Measurements from ENCODE around the gene SLCO1B1.
"Not testable (repeated sequence)": the region's sequence is repeated elsewhere in the genome, so short reads cannot be mapped to it uniquely, and the experiment has no call there.

Gene SLCO1B1, protein sequence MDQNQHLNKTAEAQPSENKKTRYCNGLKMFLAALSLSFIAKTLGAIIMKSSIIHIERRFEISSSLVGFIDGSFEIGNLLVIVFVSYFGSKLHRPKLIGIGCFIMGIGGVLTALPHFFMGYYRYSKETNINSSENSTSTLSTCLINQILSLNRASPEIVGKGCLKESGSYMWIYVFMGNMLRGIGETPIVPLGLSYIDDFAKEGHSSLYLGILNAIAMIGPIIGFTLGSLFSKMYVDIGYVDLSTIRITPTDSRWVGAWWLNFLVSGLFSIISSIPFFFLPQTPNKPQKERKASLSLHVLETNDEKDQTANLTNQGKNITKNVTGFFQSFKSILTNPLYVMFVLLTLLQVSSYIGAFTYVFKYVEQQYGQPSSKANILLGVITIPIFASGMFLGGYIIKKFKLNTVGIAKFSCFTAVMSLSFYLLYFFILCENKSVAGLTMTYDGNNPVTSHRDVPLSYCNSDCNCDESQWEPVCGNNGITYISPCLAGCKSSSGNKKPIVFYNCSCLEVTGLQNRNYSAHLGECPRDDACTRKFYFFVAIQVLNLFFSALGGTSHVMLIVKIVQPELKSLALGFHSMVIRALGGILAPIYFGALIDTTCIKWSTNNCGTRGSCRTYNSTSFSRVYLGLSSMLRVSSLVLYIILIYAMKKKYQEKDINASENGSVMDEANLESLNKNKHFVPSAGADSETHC

DNA sequence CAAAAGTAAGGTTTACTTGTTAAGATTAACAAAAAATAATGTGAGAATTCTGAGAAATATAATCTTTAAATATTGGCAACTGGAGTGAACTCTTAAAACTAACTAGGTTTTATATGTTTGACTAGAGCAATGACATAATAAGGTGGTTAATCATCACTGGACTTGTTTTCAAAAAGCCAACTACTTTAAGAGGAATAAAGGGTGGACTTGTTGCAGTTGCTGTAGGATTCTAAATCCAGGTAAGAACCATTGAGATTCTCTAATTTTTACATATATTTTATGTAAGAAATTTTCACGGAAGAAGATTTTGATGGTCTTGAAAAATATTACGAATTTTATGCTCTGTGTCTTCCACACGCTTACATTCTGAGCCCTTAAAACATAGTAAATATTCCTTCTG is at the start of gene SLCO1B1:
Gene SLCO1B1 (plus strand): TSS at position 197 of the 400 bp plus-strand sequence. CDS start 10,381 bp downstream, outside the sequence.
- DNase-seq, result no peak

DNA sequence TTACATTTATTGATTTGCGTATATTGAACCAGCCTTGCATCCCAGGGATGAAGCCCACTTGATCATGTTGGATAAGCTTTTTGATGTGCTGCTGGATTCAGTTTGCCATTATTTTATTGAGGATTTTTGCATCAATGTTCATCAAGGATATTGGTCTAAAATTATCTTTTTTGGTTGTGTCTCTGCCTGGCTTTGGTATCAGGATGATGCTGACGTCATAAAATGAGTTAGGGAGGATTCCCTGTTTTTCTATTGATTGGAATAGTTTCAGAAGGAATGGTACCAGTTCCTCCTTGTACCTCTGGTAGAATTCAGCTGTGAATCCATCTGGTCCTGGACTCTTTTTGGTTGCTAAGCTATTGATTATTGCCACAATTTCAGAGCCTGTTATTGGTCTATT is 46.2 kb upstream of the SLCO1B1 start:
- not testable (repeated sequence) for DNase-seq

DNA sequence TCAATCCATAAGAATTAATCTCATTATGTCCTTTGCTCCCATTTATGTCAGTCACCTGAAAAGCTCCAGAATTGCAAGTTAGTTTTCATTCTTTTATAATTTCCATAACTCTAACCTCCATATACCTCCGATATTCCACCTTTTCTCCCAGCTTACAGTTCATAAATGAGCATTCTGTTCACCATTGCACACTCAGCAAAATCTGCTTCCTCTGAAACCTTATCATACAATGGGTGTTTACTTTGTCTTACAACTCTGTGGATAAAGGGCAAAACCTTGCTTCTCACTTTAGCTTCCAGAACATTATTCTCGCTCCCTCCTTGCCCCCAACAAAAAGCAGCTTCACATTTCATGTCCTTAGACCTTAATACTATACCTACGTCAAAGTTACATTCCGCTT is 19.3 kb upstream of the SLCO1B1 start:
- no peak for DNase-seq

DNA sequence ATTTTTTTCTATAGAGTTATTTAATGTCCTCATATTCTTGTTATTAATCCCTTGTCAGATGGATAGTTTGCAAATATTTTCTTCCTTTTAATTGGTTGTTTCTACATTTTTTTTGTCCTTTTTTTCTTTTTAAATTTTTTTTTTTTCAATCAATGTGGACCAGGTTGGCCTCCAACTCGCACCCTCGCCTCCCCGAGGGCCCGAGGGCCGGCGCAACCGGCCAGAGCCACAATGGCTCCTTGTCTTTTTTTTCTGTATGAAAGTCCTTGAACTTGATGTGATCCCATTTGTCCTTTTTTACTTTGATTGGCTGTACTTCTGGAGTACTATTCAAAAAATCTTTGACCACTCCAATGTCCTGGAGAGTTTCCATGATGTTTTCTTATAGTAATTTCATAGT is 17.7 kb upstream of the SLCO1B1 start:
- DNase-seq, result no peak

DNA sequence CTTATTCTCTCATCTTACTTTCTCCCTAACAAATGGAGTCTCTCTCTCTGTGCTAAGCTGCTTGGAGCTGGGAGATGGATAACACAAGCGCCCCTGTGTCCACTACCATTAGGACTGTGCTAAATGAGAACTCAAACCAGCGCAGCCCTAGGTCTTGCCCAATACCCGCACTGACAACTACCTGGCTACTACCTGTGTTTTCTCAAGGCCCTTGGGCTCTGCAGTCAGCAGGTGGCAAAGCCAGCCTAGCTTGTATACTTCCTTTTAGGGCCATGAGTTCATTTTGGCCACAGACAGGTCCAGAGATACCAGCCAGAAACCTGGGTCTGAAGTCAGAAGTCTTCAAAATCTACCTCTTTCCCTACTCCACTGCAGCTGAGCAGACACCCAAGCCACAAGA is 13.0 kb upstream of the SLCO1B1 start:
- no peak for DNase-seq

DNA sequence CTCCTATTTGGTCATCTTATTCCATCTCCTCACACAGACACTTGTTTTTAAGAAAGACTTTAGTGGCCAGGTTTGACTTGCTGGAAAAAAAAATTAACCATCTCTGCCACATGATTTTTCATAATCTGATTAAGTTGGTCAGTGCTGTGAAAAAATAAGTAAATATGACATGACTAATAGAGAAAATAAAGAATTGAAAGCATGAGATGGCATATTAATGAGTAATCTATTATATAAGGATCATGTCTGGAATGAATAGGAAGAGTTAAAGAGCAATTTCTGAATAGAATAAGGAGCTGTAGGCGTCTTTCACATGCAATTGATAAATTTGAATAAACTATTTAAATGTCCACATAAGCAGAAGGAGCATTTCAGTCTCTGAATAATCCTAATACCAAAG is 12.2 kb upstream of the SLCO1B1 start:
- DNase-seq, result no peak

DNA sequence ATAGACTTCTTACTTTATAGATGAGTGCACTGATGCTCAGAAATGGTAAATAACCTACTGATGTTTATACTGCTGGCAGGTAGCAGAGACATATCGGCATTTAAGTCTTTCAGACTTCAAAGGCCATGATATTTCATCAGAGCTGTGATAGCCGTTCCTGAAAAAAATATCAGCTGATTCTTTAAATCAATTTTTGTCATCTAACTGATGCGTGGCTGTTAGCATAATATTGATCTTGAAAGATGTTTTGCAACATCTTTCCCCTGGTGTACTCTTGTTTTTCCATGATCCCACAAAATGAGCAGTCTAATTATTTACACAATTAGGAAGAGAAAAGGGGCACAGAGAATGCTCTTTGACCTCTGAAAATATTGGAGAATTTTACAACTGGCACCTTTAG is 1.6 kb upstream of the SLCO1B1 start:
- no peak for DNase-seq

DNA sequence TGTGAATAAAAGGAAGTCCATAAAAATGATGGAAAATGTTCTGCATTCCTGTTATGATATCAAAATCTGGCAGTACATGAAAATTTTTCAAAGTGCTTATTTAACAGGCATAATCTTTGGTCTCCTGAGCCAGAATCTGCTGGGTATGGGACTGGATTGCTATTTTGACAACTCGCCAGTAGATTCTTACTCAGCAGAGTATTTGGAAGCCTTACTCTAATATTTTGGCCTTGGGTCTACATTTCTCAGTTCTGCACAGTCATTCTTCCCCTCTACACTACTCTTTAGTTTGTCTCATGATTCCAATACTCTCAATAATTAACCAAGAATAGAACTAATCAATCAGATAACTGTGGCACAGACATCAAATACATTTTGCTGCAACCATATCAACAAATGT is 1.1 kb upstream of the SLCO1B1 start:
- DNase-seq, result no peak

DNA sequence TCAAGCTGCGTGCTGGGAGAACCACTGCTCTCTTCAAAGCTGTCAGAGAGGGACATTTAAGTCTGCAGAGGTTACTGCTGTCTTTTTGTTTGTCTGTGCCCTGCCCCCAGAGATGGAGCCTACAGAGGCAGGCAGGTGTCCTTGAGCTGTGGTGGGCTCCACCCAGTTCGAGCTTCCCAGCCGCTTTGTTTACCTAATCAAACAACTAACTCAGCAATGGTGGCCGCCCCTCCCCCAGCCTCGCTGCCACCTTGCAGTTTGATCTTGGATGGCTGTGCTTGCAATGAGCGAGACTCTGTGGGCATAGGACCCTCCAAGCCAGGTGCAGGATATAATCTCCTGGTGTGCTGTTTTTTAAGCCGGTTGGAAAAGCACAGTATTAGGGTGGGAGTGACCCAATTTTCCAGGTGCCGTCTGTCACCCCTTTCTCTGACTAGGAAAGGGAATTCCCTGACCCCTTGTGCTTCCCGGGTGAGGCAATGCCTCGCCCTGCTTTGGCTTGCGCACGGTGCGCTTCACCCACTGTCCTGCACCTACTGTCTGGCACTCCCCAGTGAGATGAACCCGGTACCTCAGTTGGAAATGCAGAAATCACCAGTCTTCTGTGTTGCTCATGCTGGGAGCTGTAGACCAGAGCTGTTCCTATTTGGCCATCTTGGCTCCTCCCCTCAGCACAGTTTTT is 6.5 kb downstream of the SLCO1B1 start:
- not testable (repeated sequence) for DNase-seq

DNA sequence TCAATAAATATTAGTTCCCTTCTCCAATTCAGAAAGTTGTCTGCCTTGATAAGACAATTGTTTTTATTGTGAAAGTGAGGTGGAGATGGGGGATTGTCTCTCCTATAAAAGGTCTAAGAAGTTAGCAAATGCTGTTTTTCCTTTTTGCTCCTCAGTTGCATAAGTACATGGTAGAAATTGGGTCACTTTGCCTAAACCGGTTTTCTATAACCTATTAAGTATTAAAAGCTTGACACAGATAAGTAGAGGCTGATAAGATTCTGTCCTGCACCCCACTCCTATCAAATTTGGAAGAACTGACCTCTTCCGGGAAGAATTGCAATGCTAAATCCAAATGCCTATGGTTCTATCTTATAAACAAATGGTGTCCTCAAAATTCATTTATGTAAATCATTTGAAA is 7.0 kb downstream of the SLCO1B1 start:
- DNase-seq, result no peak

DNA sequence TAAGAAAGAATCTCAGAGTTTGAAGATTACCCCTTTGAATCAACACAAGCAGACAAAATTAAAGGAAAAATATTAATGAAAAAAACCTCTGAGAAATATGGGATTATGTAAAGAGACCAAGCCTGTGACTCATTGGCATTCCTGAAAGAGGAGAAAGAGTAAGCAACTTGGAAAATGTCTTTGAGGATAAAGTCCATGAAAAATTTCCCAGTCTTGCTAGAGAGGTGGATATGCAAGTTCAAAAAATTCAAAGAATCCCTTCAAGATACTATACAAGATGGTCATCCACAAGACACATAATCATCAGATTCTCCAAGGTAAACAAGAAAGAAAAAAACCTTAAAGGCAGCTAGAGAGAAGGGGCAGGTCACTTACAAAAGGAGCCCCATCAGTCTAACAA is 13.3 kb downstream of the SLCO1B1 start:
- DNase-seq, result no peak

DNA sequence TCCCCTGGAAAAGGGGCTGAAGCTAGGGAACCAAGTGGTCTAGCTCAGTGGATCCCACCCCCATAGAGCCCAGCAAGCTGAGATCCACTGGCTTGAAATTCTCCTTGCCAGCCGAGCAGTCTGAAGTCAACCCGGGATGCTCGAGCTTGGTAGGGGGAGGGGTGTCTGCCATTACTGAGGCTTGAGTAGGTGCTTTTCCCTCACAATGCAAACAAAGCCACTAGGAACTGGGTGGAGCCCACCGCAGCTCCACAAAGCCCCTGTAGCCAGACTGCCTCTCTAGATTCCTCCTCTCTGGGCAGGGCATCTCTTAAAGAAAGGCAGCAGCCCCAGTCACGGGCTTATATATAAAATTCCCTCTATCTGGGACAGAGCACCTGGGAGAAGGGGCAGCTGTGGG is 18.9 kb downstream of the SLCO1B1 start:
- DNase-seq, result not testable (repeated sequence)

DNA sequence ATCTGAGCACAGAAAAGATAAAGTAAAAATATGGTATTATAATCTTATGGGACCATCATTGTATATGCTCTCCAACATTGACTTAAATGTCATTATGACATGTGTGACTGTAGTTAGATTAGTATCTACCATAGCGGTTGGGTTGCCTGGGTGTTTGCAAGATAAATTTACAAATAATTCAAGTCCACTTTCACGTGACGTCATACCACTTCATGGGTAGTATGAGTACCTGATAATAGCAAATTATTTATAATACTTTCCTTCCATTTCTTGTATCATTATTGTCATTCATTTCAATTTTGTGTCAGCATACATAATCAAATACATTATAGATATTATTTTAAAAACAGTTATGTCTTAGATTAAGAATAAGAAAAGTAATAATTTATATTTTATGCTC is 20.2 kb downstream of the SLCO1B1 start:
- DNase-seq, result no peak

DNA sequence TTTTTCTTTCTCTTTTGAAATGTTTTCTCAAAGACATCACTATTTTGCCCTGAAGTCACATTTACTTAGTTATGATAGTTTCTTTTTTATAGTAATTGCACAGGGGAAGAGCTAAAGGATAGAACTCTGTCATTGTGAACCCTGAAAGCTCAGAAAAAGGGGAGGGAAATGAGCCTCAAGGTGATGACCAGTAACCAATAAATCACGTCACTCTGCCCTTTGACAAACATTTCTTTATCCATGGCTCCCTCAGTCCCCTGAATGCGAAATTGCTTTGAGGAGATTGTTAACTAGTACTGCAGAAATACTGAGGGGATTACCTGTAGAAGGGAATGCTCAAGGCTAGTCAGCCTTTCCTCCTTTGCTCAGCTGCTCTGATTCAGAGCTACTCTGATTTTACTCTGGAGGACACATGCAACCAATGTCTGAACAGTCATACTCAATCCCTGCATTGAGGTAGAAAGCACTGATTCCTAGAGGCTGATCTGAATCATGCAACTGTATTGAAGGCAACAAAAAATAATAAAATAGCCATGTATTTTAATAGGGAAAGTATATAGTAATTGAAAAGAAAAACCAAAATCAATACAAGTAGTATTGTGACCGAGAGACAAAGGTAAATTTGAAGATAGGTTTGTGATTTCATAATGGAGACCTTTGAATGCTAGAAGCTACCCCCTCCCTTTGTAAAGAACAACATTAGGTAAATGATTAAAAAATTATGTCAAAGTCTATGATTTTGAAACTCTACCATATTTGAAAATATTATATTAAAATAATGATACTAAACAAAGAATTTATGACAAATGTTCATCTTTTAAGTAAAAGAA is 24.7 kb downstream of the SLCO1B1 start:
- DNase-seq, result no peak

DNA sequence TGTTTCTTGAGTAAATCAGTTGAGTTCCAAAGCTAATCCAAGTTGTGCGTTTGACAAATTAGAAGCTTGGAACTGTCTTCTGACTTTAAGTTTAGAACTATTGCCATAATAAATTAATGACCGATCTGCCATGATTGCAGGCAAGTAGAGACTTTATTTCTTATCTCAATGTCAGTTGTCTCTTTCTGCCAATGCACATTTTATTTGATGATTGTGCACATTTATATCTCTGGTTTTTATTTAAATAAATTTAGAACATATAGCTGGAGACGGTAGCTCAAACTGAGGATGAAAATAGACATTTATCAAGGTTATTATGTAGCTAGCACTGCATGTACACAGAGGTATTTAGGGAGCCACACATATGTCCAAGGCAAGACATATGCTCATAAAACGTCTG is 34.1 kb downstream of the SLCO1B1 start:
- DNase-seq, result no peak

DNA sequence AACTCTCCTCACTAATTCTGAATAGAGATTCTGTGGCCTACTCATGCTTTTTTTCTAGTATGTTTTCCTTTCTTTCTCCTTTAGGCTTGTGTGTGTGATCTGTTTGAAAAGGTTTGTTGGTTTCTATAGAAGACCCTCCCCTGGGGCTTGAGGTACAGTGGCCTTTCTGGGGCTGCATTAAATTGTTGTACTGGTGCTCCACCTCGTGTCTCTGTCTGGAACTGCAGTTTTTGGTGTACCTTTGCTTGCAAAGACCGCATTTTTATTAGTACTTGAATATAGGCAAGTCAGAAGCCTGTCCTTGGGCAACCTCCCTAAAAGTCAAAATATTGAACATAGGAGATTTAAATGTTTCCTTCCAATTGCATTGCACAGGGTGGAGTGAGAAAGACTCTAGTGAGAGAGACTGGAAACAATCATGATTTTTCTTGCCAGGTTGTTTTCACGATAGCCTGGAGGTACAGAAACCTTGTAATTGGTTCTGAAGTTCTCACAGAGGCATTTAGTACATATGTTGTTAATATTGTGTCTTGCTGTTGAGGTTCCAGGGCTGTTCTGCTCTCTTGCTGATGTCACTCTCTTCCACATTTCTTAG is 39.0 kb downstream of the SLCO1B1 start:
- peak; percentile 24 for DNase-seq

DNA sequence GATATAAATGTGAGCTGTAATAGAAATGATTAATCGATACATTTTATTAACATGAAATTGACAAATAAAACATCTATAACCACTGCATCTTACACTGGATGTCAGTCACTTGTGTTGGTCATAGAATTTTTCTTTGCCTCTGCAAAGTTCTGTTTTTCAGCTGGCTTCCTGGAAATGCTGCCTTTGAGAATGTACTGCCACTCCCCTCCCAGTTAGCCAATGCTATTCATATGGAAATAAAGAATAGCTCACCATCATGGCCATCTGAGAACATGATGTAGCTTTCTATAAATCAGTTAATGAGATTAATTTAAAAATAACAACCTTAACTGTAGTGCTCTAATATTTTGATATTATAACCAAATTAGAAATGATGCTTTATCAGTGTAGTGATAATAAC is 41.1 kb downstream of the SLCO1B1 start:
- no peak for DNase-seq

DNA sequence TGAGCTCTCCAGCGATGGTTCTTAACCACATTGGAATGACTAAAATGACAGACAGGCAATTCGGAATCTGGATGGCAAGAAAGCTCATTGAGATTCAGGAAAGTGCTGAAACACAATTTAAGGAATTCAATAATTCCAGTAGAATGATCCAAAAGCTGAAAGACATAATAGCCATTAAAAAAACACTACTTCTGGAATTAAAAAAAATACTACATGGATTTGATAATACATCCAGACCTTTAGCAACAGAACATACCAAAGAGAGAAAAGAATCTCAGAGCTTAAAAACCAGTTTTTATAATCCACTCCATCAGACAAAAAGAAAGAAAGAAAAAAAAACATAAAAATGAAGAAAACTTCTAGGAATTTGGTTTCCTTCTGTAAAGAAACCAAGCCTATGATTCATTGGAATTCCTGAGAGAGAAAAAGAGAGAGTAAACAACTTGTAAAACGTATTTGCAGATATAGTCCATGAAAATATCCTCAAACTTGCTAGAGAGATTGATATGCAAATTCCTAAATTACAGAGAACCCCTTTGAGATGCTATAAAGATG is 52.8 kb downstream of the SLCO1B1 start:
- DNase-seq, result no peak

DNA sequence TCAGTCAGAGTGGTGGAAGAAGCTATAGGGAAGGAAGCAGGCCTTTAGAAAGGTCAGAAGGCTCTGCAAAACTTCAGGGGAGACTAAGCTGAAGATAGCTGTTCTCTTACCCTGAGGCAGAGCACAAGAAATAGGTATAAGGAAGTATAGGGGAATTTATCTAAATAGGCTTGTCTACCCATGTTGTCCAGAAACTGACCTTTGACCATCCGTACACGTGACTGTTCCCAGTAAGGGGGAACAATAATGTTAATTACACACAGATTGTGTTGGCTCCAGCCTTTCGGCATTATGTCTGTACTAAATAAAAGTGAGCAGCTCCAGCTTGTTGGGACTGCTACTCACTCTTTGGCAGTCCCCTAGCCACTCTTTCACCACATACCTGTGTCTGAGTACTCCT is 59.0 kb downstream of the SLCO1B1 start:
- no peak for DNase-seq

DNA sequence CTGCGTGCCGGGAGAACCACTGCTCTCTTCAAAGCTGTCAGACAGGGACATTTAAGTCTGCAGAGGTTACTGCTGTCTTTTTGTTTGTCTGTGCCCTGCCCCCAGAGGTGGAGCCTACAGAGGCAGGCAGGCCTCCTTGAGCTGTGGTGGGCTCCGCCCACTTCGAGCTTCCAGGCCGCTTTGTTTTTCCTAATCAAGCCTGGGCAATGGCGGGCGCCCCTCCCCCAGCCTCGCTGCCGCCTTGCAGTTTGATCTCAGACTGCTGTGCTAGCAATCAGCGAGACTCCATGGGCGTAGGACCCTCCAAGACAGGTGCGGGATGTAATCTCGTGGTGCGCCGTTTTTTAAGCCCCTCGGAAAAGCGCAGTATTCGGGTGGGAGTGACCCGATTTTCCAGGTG is 83.4 kb downstream of the SLCO1B1 start:
- DNase-seq, result not testable (repeated sequence)

DNA sequence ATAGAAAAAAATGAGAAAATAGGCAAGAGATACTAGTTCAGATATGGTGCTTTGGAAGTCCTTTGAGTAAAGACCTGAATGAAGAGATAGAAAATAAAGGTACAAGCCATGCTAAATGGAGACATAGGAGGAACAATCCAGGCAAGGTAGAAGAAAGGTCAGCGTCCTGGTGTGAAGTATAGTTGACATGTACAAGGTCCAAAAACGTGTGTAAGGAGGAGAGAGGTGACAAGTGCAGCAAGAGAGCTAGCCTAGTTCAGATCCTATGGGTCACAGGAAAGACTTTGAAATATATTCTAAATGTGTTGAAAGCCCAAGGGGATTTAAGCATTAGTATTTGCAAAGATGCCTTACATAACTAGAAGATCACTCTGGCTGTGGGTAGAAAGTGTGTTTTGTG is 88.2 kb downstream of the SLCO1B1 start:
- DNase-seq, result no peak

DNA sequence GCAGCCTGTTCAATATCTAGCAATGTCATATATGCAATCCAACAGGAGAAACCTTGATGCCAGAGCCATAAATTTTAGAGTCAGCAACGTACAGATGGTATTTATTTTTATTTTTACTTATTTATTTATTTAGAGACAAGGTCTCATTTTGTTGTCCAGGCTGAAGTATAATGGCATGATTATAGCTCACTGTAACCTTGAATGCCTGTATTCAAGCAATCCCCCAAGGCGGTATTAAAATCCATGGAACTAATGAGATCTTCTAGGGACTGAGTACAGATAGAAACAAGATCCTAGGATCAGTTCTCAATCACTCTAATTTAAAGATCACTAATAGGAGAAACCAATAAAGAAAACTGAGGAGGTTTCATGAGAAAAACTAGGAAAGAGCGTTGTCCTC is 89.3 kb downstream of the SLCO1B1 start:
- DNase-seq, result no peak
